ENCODE results near the gene PCDH10.

The PCDH10 gene

GRCh38 chr4:133148690-133149363, at the start of gene PCDH10:
PCDH10 (plus strand) TSS chr4:133149294; CDS start chr4:133150141, 847 bp downstream.
- peak; percentile 91 for DNase-seq
- Histone ChIP-seq H3K9ac (ENCODE audit: low read length) (peak within 1 kb of the TSS; percentile 12; the same call in 1 of the 2 replicates), H3K79me2 (ENCODE audit: low read length) (no peaks in the 10 kb centered on the region), H3K27me3 (replicated peaks; ENCODE audit: insufficient read depth, low read length) (no peaks in the 10 kb centered on the region; the same call in 1 of the 2 replicates), H3K27ac (ENCODE audit: low read length) (no peak within 1 kb of the TSS), H3K4me2 (ENCODE audit: low read depth, low read length) (peak within 1 kb of the TSS; percentile 70), H4K20me1 (ENCODE audit: insufficient read depth, low read length) (no peaks in the 10 kb centered on the region), H2AFZ (ENCODE audit: low read length) (peak within 1 kb of the TSS; percentile 72), H3K4me1 (ENCODE audit: low read length) (no peaks in the 10 kb centered on the region), H3K36me3 (replicated peaks; ENCODE audit: insufficient read depth, low read length) (no peaks in the 10 kb centered on the region), H3F3A (ENCODE audit: insufficient read depth, low read length) (no peaks in the 10 kb centered on the region), H3K9me3 (replicated peaks; ENCODE audit: insufficient read depth, low read length) (no peaks in the 10 kb centered on the region), H3K4me3 (ENCODE audit: low read length) (peak within 1 kb of the TSS; percentile 67), H3K9me2 (replicated peaks; ENCODE audit: insufficient read depth, low read length) (no peaks in the 10 kb centered on the region)
- TF ChIP-seq EZH2phosphoT487 (IDR thresholded peaks at IDR 0.05; ENCODE audit: low read length) (no peak), EZH2 (optimal IDR thresholded peaks at IDR 0.05; ENCODE audit: low read depth, low read length) (no peak)

GRCh38 chr4:133102043-133102442, 47.1 kb upstream of the PCDH10 start:
- H3K27me3 ChIP-seq (replicated peaks; ENCODE audit: insufficient read depth, low read length): no peaks in the 10 kb centered on the region
- no peaks in the 10 kb centered on the region for H3K4me1 ChIP-seq (ENCODE audit: low read length)
- TF ChIP-seq CTCF (IDR thresholded peaks at IDR 0.05; ENCODE audit: low read length) (no peak), EZH2phosphoT487 (IDR thresholded peaks at IDR 0.05; ENCODE audit: low read length) (no peak), EZH2 (optimal IDR thresholded peaks at IDR 0.05; ENCODE audit: low read depth, low read length) (no peak)
- H3K4me3 ChIP-seq (ENCODE audit: low read length): no peak overlapping the region
- H3K27ac ChIP-seq (ENCODE audit: low read length): no peak overlapping the region
- H3K9ac ChIP-seq (ENCODE audit: low read length): no peak overlapping the region
- no peaks in the 10 kb centered on the region for H3F3A ChIP-seq (ENCODE audit: insufficient read depth, low read length)
- H3K9me3 ChIP-seq (replicated peaks; ENCODE audit: insufficient read depth, low read length): no peaks in the 10 kb centered on the region
- no peak overlapping the region for H3K4me2 ChIP-seq (ENCODE audit: low read depth, low read length)
- H2AFZ ChIP-seq (ENCODE audit: low read length): no peak overlapping the region
- H3K79me2 ChIP-seq (ENCODE audit: low read length): no peaks in the 10 kb centered on the region
- no peak for DNase-seq
- H3K9me2 ChIP-seq (replicated peaks; ENCODE audit: insufficient read depth, low read length): no peaks in the 10 kb centered on the region
- no peaks in the 10 kb centered on the region for H3K36me3 ChIP-seq (replicated peaks; ENCODE audit: insufficient read depth, low read length)
- no peaks in the 10 kb centered on the region for H4K20me1 ChIP-seq (ENCODE audit: insufficient read depth, low read length)

GRCh38 chr4:133102612-133103409, 46.3 kb upstream of the PCDH10 start:
- H3K36me3 ChIP-seq (replicated peaks; ENCODE audit: insufficient read depth, low read length): no peaks in the 10 kb centered on the region
- H3F3A ChIP-seq (ENCODE audit: insufficient read depth, low read length): no peaks in the 10 kb centered on the region
- no peaks in the 10 kb centered on the region for H3K9me2 ChIP-seq (replicated peaks; ENCODE audit: insufficient read depth, low read length)
- H2AFZ ChIP-seq (ENCODE audit: low read length): no peak overlapping the region
- H3K4me2 ChIP-seq (ENCODE audit: low read depth, low read length): no peak overlapping the region
- H3K4me3 ChIP-seq (ENCODE audit: low read length): no peak overlapping the region
- no peaks in the 10 kb centered on the region for H3K27me3 ChIP-seq (replicated peaks; ENCODE audit: insufficient read depth, low read length)
- H3K27ac ChIP-seq (ENCODE audit: low read length): no peak overlapping the region
- H4K20me1 ChIP-seq (ENCODE audit: insufficient read depth, low read length): no peaks in the 10 kb centered on the region
- H3K9ac ChIP-seq (ENCODE audit: low read length): no peak overlapping the region
- no peak for DNase-seq
- TF ChIP-seq EZH2phosphoT487 (IDR thresholded peaks at IDR 0.05; ENCODE audit: low read length) (no peak), EZH2 (optimal IDR thresholded peaks at IDR 0.05; ENCODE audit: low read depth, low read length) (no peak), CTCF (IDR thresholded peaks at IDR 0.05; ENCODE audit: low read length) (no peak)
- no peaks in the 10 kb centered on the region for H3K79me2 ChIP-seq (ENCODE audit: low read length)
- no peaks in the 10 kb centered on the region for H3K4me1 ChIP-seq (ENCODE audit: low read length)
- no peaks in the 10 kb centered on the region for H3K9me3 ChIP-seq (replicated peaks; ENCODE audit: insufficient read depth, low read length)

Data from MM.1S (cell line).